ENCODE data around the gene MSANTD1.

Gene MSANTD1

GRCh38 chr4:3257103-3257555 is 8.2 kb downstream of the MSANTD1 start:
- no peak for DNase-seq
- in situ Hi-C loops (cut with MboI; ENCODE audit: low pct_unique_long_range_greater_than_20kb, low sequenced_read_pairs): no loop called here

- in situ Hi-C loops (cut with MboI; ENCODE audit: low pct_unique_long_range_greater_than_20kb, low sequenced_read_pairs): no loop called here
- DNase-seq: no peak
These were observed 8.9 kb downstream of the MSANTD1 start for GRCh38 chr4:3257556-3258482.

- DNase-seq: no peak
- in situ Hi-C loops (cut with MboI; ENCODE audit: low pct_unique_long_range_greater_than_20kb, low sequenced_read_pairs): no loop called here
These were observed 12.7 kb downstream of the MSANTD1 start for GRCh38 chr4:3261411-3262207.

- DNase-seq: no peak
- in situ Hi-C loops (cut with MboI; ENCODE audit: low pct_unique_long_range_greater_than_20kb, low sequenced_read_pairs): no loop called here
These were observed 13.5 kb downstream of the MSANTD1 start for GRCh38 chr4:3262208-3263052.

- in situ Hi-C loops (cut with MboI; ENCODE audit: low pct_unique_long_range_greater_than_20kb, low sequenced_read_pairs): no loop called here
- no peak for DNase-seq
These were observed 14.3 kb downstream of the MSANTD1 start for GRCh38 chr4:3263053-3263875.

- no peak for DNase-seq
- in situ Hi-C loops (cut with MboI; ENCODE audit: low pct_unique_long_range_greater_than_20kb, low sequenced_read_pairs): no loop called here
These were observed 14.9 kb downstream of the MSANTD1 start for GRCh38 chr4:3263876-3264193.

- no peak for DNase-seq
- in situ Hi-C loops (cut with MboI; ENCODE audit: low pct_unique_long_range_greater_than_20kb, low sequenced_read_pairs): no loop called here
These were observed 17.1 kb downstream of the MSANTD1 start for GRCh38 chr4:3266076-3266475.

- in situ Hi-C loops (cut with MboI; ENCODE audit: low pct_unique_long_range_greater_than_20kb, low sequenced_read_pairs): no loop called here
- DNase-seq: no peak
These were observed 18.8 kb downstream of the MSANTD1 start for GRCh38 chr4:3267576-3268394.

- in situ Hi-C loops (cut with MboI; ENCODE audit: low pct_unique_long_range_greater_than_20kb, low sequenced_read_pairs): no loop called here
- DNase-seq: no peak
These were observed 19.6 kb downstream of the MSANTD1 start for GRCh38 chr4:3268395-3269104.

- in situ Hi-C loops (cut with MboI; ENCODE audit: low pct_unique_long_range_greater_than_20kb, low sequenced_read_pairs): no loop called here
- no peak for DNase-seq
These were observed 20.4 kb downstream of the MSANTD1 start for GRCh38 chr4:3269105-3269927.

GRCh38 chr4:3269991-3270611 is 21.1 kb downstream of the MSANTD1 start:
- no peak for DNase-seq
- in situ Hi-C loops (cut with MboI; ENCODE audit: low pct_unique_long_range_greater_than_20kb, low sequenced_read_pairs): no loop called here

GRCh38 chr4:3271131-3271530 is 22.2 kb downstream of the MSANTD1 start:
- in situ Hi-C loops (cut with MboI; ENCODE audit: low pct_unique_long_range_greater_than_20kb, low sequenced_read_pairs): no loop called here
- DNase-seq: no peak

GRCh38 chr4:3276986-3277385 is 28.0 kb downstream of the MSANTD1 start:
- in situ Hi-C loops (cut with MboI; ENCODE audit: low pct_unique_long_range_greater_than_20kb, low sequenced_read_pairs): no loop called here
- DNase-seq: no peak

GRCh38 chr4:3280466-3280865 is 31.5 kb downstream of the MSANTD1 start:
- in situ Hi-C loops (cut with MboI; ENCODE audit: low pct_unique_long_range_greater_than_20kb, low sequenced_read_pairs): no loop called here
- no peak for DNase-seq

GRCh38 chr4:3283483-3283882 is 34.5 kb downstream of the MSANTD1 start:
- in situ Hi-C loops (cut with MboI; ENCODE audit: low pct_unique_long_range_greater_than_20kb, low sequenced_read_pairs): no loop called here
- DNase-seq: no peak

- DNase-seq: no peak
- in situ Hi-C loops (cut with MboI; ENCODE audit: low pct_unique_long_range_greater_than_20kb, low sequenced_read_pairs): no loop called here
These were observed 35.0 kb downstream of the MSANTD1 start for GRCh38 chr4:3283916-3284315.
